ENCODE data around the gene KCND3.

- TF ChIP-seq CTCF (IDR thresholded peaks at IDR 0.05): no peak
- TF ChIP-seq EZH2 (IDR thresholded peaks at IDR 0.05): no peak
Observed at GRCh38 chr1:111745675-111746613, 243.5 kb downstream of the KCND3 start.

All from neural progenitor cell (in vitro differentiated cells).